Measurements from ENCODE around the gene SOCS1.

DNA sequence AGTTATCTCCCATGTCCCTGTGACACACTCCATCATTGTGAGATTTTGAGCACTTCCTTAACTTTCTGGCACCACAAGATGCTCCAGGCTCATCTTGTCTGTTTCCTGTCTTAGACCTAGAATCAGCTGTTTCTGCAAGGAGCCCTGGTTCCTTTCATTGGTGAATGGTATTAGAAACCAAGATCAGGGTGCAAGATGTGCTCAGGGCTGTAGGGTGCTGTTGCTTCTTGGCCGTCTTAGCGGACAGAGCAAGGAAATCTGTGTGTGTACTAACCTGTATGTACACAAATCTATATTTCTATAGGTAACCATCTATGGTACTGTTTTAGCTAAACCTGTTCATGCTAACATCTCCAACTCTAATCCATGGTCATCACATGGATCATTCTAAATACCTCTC is 33.2 kb upstream of the SOCS1 start:
- TF ChIP-seq YY1 (IDR thresholded peaks at IDR 0.05; ENCODE audit: insufficient read depth, insufficient read length) (no peak), ZNF274 (IDR thresholded peaks at IDR 0.05; ENCODE audit: low read depth, low read length) (no peak)
